Stimulated activated CD4-positive, alpha-beta T cell treated with anti-CD3 and anti-CD28 coated beads, Interleukin-1b, Interleukin-23, amount 100 ng/mL, for 1 hour (primary cell): ENCODE data around the gene TASL.
"Not testable (repeated sequence)": the region's sequence is repeated elsewhere in the genome, so short reads cannot be mapped to it uniquely, and the experiment has no call there.

Experiments
- DNase-seq, 2 donors: peaks; one replicate each; pipeline ENCODE4 v3.0.0-alpha.2; 2020; ENCODE audit warnings: low read depth in 2 of 2

TASL gene, protein sequence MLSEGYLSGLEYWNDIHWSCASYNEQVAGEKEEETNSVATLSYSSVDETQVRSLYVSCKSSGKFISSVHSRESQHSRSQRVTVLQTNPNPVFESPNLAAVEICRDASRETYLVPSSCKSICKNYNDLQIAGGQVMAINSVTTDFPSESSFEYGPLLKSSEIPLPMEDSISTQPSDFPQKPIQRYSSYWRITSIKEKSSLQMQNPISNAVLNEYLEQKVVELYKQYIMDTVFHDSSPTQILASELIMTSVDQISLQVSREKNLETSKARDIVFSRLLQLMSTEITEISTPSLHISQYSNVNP

DNA sequence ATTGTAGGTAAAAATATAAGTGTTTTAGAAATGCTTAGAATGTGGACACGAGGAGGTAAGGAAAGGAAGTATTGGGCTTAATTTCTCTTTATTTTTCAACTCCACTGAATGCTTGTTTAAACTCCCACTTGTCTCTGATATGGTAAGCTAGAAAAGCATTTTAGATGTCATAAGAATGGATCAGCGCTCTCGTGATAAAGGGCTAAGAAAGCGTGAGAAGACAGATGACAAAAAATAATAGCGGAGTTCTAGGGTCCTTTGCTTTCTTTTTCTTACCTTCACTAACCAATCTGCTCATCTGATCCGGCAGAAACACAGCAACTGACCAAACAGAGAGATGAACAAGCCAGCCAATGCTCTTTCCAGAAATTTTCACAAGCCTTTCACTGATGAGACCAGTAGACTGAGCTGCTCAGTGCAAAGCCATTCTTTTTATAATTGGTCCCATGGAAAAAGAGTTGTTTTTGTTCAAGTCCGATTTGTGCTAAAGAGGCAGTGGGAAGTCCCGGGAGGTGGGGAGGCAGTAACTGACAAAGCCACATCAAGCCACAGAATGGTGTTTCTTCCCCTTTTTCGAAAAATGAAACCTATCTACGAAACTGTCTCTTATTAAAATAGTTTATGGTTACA lies at the start of gene TASL:
Gene TASL, minus strand, starts transcription at position 405 of the 630 bp plus-strand sequence. CDS start 17,411 bp downstream, outside the sequence.
- DNase-seq = no peak

DNA sequence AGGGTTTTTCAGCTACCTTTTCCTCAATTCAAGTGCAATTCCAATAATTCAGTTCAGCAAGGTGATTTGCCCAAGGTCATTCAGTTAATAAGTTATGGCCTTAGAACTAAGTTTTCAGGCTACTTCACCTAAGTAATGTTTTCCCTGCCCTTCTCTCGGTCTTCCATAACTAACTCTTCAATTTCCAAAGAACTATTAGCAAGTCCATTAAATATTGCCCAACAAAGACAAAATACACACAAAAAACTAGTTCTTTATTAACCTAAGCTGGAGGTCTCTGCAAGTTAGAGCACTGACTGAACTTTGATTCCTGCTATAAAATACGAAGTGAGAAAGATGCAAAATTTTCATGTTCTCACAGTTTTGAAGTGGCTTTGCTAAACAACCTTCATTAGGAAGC lies 48.8 kb upstream of the TASL start:
- no peak for DNase-seq

DNA sequence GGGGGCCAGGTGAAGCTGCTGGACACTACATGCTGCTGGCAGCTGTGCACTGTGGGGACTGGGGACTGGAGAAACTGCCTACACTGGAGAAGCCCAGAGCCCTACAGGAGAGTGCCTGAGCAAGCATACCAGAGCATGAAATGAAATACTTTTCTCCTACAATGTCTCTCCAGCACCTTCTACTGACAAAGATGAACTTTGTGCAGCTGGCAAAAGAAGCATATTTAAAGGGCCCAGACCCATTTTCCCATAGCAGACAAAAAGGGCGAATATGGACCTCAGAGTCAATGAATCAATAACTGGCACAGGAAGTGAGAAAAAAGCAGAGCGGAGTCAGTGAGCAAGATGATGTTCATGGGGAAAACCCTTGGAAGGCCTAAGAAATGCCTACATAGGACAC lies 44.8 kb upstream of the TASL start:
- DNase-seq = no peak

DNA sequence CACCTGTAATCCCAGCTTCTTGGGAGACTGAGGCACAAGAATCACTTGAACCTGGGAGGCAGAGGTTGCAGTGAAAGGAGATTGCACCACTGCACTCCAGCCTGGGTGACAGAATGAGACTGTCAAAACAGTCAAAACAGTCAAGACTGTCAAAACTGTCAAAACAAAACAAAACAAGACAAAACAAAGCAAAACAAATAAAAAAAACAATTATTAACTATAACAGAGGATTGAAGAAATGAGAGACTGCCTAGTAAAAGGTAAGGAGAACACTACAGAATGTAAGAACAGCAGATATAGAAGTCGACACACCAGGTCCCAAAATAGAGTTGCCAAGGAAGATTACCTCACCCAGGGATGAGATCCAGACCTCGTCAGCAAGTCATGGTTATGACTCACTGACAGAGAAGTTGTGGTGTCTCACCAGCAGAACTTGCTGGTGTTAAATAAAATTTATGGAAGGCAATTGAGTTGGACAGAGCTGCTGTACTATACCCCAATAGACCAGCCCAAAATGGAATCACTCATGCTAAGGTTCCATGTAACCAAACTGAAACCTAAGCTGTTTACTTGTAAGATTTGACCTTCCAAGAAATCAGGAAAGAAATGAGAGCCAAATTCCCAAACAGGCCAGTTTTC lies 43.5 kb upstream of the TASL start:
- DNase-seq = no peak

DNA sequence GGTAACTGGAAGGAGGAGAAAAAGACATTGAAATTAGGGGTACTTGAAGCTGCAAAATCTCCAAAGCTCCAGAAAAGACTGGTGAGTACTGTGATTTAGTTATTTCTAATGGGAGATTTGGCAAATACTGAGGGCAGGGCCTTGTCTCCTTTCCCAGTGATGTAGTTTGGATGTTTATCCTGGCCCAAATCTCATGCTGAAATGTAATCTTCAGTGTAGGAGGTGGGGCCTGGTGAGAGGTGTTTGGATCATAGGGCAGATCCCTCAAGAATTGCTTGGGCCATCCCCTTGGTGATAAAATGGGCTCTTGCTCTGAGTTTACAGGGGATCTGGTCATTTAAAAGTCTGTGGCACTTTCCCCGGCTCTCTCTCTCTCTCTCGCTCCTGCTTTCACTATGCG lies 42.6 kb upstream of the TASL start:
- no peak for DNase-seq

DNA sequence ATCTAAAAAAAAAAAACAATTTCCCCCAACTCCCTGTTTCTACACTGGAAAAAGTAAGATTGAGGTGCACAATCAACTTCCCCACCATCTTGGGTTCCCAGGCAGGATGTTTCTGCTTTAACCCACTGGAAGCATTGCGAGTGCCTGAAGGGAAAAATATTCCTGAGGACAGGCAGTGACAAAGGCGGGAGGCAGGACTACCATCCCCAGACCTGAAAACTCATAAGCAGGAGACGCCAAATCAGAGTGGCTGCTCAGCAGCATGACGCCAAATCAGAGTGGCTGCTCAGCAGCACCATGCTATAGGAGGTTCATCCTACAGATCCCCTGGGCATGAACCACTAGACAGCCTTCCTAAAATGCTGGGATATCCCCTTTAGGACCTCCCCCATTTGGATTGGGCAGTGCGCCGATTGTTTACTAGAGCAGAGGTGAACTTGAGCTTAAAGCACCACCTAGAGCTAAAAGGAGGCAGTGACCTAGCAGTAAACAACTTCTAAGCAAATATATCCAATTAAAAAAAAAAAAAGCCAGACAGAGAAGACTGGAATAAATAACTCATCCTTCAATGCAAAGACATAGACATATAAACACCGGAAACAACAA lies 40.7 kb upstream of the TASL start:
- DNase-seq = no peak

DNA sequence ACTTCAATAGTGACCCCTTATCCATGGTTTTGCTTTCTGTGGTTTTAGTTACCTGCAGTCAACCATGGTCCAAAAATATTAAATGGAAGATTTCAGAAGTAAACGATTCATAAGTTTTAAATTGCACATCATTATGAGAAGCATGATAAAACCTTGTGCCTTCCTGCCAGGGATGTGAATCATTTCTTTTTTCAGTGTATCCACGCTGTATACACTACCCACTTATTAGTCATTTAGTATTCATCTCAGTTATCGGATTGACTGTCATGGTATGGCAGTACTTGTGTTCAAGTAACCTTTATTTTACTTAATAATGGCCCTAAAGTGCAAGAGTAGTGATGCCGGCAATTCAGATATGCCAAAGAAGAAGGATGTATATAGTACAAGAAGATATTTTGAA lies 37.7 kb upstream of the TASL start:
- DNase-seq = no peak

DNA sequence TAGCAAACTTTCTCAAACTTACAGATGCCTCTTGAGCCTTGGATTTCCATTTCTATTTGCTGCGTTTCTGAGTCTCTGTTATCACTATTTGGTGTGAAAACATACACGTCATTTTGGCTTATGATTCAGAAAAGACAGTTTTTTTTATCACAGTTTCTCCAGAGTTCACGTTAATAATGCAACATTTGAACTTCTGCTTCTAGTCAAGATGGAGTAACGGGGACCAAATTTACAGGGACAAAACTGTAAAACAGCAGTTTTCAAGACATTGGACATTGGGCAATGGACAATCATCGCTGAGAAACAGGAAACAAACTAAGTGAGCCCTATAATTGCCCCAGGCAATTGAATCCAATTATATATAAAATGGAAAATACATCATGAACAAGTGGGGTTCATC lies 36.2 kb upstream of the TASL start:
- no peak for DNase-seq

DNA sequence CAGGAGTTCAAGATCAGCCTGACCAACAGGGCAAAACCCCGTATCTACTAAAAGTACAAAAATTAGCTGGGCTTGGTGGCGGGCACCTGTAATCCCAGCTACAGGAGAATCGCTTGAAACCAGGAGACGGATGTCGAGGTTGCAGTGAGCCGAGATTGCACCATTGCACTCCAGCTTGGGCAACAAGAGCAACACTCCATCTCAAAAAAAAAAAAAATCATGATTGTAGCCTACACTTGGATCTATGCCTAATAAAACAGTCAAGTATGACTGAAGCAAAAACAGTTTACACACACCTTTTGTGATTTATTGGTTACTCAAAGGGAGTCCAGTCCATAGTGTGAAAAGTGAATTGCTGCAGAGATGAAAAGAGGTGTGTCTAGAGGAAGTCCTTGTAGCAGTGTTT lies 34.7 kb upstream of the TASL start:
- no peak for DNase-seq

DNA sequence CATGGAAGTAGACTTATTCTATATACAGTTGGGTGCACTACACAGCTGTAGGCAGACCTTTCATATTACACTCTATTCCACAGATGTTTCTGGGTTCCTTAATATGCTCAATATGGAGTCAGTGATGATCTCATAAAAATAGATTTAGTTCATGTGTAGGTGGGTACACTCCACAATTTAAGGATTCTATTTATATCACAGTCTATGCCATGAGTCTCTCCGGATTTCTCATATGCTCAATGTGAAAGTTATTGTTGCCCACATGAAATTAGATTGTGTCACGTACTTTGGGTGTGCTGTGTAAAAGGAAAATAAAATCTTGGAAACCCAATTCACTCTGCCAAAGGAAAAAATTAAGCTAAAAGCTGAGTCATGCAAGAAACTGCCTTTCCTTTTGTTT lies 32.5 kb upstream of the TASL start:
- DNase-seq = no peak

DNA sequence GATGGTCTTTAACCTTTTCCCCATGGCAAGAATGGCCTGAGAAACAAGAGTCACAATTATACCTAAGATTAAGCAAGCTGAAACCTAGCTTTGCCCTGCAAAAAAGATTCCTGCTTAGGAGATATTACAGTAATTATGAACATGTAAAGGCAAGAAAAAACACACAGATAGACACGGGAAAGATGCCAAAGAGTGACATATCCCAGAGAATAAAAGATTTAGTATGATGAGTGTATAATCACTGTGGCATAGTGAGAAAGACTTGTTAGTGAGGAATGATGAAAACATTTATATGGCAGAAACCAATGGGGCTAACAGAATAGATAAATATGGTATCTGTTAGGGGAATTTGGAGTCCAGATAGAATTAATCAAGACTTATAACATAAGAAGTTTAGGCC lies 29.6 kb upstream of the TASL start:
- DNase-seq = no peak

DNA sequence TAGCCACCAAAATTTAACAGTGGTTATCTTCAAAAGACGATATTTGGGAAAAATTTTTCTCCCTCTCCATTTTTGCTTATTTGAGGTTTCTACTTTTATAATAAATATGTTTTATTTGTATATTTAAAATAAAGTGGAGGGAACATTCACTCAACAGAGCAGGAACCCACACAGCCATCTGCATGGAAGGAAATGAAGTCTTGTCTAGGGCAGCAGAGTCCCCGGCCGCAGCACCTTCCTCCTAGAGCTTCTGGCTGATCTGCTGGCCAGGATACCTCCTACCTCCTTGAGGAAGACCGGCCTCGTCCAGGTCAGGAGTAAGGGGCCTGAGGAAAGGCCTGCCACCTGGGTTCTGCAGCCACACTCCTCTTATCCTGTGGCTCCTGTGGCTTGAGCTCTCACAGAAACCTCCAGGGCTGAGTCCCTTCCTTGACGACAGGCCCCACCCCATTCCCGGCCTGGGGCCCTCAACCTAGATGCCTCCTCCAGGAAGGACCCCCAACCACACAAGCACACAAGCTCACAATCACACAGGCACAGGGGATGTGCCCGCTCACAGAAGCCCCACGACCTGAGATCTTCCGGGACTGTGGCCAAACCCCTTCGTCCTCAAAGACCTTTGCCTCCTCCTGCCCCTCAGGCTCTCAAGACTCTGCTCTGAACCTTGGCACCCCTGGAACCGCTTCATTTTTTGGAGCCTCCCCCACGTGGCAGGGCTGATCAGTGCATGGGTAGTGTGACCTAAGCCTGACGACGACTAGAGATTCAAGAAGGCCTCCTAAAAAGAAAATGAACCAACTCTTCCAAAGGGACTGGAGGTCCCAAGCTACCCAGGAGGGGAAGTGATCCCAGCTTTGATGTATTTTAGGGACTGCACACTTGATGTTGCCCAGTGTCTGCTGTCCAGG lies 23.0 kb upstream of the TASL start:
- DNase-seq = not testable (repeated sequence)

DNA sequence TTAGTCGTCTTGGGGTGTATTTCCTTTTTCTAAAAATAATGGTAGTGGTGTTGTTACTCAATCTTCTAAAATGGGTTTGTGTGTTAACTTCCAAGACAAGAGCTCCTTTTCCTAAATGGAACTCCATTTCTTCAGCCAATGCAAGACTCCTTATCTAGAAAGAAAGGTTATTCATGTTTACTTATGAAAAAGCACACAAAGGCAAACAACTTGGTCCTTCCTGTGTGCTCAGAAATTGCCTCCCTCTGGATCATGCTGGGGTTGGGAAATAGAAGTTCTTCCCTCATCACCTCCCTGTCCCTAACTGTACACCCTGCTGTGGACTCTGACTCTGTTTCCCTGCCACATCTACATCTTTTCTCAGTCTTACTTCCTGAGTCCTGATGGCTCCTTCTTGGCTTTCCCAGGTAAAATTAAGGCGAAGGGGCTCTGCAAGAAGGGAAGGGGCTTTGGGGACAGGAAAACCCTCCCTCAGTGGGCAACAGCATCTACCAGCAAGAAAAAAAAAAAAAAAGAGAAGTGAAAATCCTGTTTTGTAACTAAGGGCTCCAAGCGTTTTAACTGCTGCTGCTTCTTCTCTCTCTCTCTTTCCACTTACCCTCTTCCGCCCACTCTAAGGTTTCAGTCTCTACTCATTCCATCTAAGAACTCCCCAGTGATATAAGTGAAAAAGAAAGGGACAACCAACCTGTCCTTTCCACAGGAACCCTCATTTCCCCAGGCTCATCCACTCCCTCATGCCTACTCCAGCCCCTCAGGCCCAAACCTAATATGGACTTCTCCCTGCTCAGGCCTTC lies 19.8 kb upstream of the TASL start:
- no peak for DNase-seq

DNA sequence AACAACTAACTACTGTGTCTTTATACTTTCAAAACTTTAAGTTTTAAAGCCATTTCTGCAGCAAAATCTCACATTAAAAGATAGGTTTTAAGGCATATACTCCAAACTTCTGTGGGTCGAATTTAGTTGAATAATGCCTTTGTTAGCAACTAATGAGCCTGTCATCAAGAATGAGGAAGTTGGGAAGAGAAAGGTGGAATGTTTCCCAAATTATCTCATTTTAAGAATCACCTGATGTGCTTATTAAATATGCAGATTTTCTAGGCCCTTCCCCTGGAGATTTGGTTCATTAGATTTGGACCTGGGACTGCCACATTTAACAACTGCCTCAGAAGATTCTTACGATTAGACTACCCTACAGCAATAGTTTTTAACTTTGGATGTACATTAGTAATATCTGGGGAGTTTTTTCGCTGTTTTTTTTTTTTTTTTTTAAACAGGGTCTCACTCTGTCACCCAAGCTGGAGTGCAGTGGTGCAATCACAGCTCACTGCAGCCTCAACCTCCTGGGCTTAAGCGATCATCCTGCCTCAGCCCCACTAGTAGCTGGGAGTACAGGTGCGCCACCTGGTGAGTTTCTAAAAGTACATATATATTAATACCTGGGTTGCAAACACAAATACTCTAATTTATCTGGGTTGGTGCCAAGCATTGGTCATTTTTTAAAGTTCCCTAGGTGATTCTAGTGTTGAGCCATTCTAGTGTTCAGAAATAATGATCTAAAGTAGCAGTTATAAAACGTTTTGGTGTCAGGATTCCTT lies 16.1 kb upstream of the TASL start:
- no peak for DNase-seq

DNA sequence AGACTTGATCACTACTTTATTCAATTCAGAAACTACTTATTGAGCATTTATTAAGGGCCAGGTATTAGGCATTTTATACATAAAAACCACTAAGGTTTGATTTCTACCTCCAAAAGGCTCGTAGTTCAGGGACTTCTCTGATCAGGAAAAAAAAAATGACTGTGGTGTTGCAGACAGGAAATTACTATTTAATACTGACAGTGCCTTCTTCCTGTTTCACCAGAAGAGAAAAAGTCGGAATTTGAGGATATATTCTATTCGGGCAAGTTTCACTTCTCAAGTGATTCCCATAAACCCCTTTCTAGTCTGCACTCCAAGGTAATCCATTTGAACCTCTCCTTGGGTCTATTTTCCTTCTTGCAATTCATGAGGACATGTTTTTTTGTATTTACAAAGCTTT lies 15.3 kb upstream of the TASL start:
- DNase-seq = no peak

DNA sequence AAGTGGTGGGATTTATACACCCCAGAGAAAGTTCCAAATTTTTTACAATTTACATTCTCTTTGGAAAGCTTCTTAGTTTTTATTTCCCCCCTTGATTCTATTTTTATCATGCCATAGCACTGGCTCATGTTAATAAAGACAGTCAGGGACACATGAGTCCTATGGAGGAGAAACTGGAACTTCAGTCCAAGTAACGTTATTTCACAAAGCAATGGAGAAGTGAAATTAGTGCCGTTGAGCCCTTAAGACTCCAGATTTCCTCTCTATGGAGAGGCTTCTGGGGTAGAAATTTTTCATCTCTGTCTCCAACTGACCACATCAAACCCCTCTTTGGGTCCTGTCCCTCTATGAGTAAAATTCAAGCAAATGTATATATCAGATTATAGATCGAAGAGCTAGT lies 12.8 kb upstream of the TASL start:
- no peak for DNase-seq

DNA sequence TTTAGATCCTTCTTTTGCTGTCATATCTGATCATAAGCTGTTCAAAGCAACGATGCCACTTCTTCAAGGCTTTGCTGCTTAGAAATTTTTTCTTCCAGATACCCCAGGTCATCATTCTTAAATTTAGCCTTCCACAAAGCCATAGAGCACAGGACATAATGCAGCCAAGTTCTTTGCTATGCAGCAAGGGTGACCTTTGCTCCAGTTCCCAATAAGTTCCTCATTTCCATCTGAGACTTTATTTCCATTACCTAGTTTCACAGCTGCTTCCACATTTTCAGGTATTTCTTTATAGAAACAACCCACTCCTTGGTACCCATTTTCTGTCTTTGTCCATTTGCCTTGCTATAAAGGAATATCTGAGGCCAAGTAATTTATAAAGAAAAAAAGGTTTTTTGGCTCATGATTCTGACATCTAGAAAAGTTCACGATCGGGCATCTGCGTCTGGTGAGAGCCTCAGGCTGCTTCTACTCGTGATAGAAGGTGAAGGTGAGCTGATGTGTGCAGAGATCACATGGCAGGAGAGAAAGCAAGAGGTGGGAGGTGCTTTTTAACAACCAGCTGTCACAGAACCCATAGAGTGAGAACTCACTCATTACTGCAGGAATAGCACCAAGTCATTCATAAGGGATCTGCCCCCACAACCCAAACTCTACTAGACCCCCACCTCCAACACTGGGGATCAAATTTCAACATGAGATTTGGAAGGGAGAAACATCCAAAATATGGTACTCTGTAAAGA lies 11.8 kb upstream of the TASL start:
- no peak for DNase-seq

DNA sequence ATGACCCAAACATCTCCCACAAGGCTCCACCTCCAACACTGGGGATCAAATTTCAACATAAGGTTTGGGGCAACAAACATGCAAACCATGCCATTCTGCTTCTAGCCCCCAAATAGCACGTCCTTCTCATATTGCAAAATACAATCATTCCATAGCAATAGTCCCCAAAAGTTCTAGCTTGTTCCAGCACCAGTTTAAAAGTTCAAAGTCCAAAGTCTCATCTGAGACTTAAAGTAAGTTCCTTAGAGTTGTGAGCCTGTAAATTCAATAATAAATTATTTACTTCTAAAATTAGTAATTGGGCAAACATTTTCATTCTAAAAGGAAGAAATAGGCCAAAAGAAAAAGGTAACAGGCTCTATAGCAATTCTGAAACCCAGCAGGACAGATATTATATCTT lies 8.9 kb upstream of the TASL start:
- no peak for DNase-seq

DNA sequence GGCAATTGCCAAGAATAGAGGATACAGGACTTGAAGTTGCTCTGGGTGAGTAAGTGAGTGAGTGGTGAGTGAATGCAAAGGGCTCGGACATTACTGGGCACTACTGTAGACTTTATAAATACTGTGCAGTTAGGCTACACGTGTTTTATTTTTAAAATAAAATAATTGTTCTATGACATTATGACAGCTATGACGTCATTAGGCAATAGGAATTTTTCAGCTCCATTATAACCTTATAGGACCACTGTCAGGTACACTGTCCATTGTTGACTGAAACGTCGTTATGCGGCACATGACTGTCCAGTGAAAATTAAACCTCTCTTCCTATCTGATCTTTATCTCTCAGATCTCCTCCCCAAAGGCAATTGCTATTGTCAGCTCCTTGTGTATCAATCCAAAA lies 5.1 kb upstream of the TASL start:
- no peak for DNase-seq

DNA sequence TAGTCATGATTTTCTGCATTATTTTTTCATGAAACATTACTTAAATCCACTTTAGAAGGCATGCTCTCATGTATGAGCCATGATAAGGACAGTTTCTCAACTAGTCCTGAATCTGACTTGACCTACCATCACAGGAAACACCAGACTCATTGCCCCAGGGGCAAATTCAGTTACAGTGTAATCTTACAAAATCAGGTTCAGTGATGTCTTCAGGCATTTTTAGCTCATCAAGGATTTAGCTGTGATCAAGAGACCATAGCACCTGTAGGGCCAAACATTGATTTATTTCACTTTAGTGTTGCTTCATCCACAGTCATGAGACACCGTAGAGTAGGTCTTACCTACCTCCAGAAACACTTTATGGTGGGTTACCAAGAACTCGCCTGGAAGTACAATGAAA lies 3.1 kb upstream of the TASL start:
- DNase-seq = no peak
